ENCODE data around the gene CCDC93. TPM values are rescaled to one million over a fixed set of nuclear protein-coding genes. Genes with fewer than 3 reads are reported as not detected.
A peak's percentile ranks its signal among the peaks of the same experiment; 100 is the strongest.

The CCDC93 gene
- total and polyA plus RNA-seq, 10 of the 15 experiments (the other 5 are each of a cell fraction or from before 2014, with no cell fraction given): 3.6 to 27.2 (median 13.5) TPM

- no peak for TF ChIP-seq BRCA1 (IDR thresholded peaks at IDR 0.05; ENCODE audit: low read depth, low read length)
- TF ChIP-seq PRDM15 (CRISPR knock-in tag; IDR thresholded peaks at IDR 0.05): no peak
- TF ChIP-seq NBN (IDR thresholded peaks at IDR 0.05): no peak
- no peak for TF ChIP-seq ZNF217 (IDR thresholded peaks at IDR 0.05)
- TF ChIP-seq BHLHE40 (IDR thresholded peaks at IDR 0.05; ENCODE audit: borderline replicate concordance in 1 of 2, low read depth in 2 of 2, low read length in 1 of 2): peak in 1 of 2 experiments; percentile 44; a peak in 2 of 4 replicates
- no peak for TF ChIP-seq CBX3 (IDR thresholded peaks at IDR 0.05; ENCODE audit: borderline replicate concordance, low read depth)
- 0 out of 2 replicates have a peak, but pooled peaks have one; percentile 40 for TF ChIP-seq GATAD2B (conservative IDR thresholded peaks at IDR 0.05; ENCODE audit: low read depth)
- no peak for TF ChIP-seq CEBPB (IDR thresholded peaks at IDR 0.05; ENCODE audit: borderline replicate concordance in 1 of 2, low read depth in 2 of 2, low read length in 2 of 2)
- no peak for TF ChIP-seq ATF7 (IDR thresholded peaks at IDR 0.05; ENCODE audit: low read depth)
- TF ChIP-seq STAT1 (conservative IDR thresholded peaks at IDR 0.05): peak; percentile 67; the same call in 1 of the 2 replicates
- TF ChIP-seq TCF3 (IDR thresholded peaks at IDR 0.05; ENCODE audit: borderline replicate concordance, insufficient read depth, low read depth, low read length): no peak
- TF ChIP-seq RELB (IDR thresholded peaks at IDR 0.05; ENCODE audit: low read depth): peak; percentile 57
- no peak for TF ChIP-seq RUNX3 (IDR thresholded peaks at IDR 0.05; ENCODE audit: low read length)
- TF ChIP-seq MTA3 (IDR thresholded peaks at IDR 0.05; ENCODE audit: borderline replicate concordance, low read length): no peak
- no peak for TF ChIP-seq CBFB (IDR thresholded peaks at IDR 0.05; ENCODE audit: low read depth)
- TF ChIP-seq MEF2B (IDR thresholded peaks at IDR 0.05; ENCODE audit: partially characterized antibody, poor library complexity, severe bottlenecking): no peak
- peak; percentile 48; the same call in 1 of the 2 replicates for TF ChIP-seq GABPA (IDR thresholded peaks at IDR 0.05; ENCODE audit: low read depth)
- TF ChIP-seq FOXK2 (IDR thresholded peaks at IDR 0.05): no peak
- TF ChIP-seq NKRF (conservative IDR thresholded peaks at IDR 0.05): peak; percentile 87
- no peak for TF ChIP-seq ZNF384 (IDR thresholded peaks at IDR 0.05; ENCODE audit: borderline replicate concordance, low read depth, low read length)
- no peak for TF ChIP-seq MLLT1 (IDR thresholded peaks at IDR 0.05)
- TF ChIP-seq CHD4 (IDR thresholded peaks at IDR 0.05): no peak
Observed at GRCh38 chr2:118013724-118014491, at the start of gene CCDC93 (continued).

Measured in GM12878 (cell line).